ENCODE measurements around the gene COX14. TPM values are rescaled to one million over a fixed set of nuclear protein-coding genes. Genes with fewer than 3 reads are reported as not detected.
"Not testable (repeated sequence)": the region's sequence is repeated elsewhere in the genome, so short reads cannot be mapped to it uniquely, and the experiment has no call there.

Gene COX14
- 67.6 and 72.0 TPM in 2 replicates for total RNA-seq (2014; rRNA removed; shearing (Covaris generic))

DNA sequence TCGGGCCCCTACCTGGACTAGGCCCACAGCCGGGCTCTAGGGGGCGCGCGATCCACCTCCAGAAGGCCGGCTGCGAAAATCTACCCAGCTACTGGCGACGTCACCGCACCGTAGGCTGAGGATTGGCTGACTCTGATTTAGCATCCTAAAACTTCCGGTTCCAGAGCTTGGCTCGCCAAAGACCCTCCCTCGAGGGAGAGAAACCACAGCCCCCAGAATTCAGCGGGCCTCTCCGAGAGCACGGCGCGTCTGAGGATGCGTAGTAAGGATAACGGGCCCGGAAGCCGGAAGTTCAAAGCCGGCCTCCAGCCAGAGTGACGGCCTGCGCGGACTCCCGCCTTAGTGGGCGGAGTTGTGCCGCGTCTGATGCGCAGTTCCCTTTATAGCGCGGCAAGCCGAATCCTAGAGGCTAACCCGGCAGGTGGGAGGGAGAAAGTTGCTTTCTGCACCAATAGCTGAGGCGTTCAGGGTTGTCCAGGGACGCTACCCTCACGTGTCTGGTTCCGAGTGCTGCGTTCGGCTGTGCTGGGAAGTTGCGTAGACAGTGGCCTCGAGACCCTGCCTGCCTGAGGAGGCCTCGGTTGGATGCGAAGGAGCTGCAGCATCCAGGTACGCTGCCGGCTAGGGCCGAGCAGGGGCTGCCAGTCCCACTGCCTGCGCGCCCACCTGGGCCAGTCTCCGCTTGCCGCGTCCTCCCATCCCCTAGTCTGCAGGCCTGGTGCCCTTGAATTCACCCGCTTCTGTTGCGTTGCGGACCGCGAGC, at the start of gene COX14:
COX14 (plus strand) TSS at position 544 of the 763 bp plus-strand sequence. CDS start 7,808 bp downstream, outside the sequence.
- DNase-seq (ENCODE audit: low read depth), result peak; percentile 99

DNA sequence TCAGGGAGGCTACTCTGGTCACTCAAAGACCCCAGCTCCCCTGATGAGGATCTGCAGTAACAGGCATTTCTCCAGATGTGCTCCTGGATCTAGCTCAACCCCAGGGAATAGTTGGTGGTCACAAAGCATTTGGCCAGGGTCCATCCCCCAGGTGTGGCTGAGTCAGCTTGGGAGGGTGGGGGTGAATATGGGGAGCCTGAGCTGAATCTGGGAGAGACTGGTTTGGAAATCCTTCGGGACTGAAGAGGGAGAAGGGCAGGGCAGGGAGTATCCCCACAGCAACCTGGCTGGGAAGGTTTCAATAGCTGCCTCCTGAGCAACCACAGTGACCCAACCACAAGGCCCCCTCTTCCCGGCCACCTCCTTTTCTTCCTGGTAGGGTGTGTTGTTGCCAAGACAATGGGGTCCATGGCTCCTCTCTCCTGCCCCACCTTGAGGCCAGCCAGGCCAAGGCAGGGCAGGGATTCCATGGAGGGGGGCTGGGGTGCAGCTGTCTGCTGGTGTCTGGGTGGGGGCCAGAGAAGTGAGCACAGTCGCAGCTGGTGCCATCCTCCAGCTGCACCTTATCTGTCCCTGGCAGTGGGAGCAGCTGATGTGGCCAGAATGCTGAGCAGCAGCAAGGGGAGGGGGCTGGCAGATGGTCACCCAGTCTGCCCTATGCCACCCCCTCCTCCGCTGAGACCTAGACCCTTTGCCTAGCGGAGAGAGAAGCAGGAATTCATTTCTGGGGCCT, 49.1 kb upstream of the COX14 start:
- DNase-seq (ENCODE audit: low read depth), result peak; percentile 13

DNA sequence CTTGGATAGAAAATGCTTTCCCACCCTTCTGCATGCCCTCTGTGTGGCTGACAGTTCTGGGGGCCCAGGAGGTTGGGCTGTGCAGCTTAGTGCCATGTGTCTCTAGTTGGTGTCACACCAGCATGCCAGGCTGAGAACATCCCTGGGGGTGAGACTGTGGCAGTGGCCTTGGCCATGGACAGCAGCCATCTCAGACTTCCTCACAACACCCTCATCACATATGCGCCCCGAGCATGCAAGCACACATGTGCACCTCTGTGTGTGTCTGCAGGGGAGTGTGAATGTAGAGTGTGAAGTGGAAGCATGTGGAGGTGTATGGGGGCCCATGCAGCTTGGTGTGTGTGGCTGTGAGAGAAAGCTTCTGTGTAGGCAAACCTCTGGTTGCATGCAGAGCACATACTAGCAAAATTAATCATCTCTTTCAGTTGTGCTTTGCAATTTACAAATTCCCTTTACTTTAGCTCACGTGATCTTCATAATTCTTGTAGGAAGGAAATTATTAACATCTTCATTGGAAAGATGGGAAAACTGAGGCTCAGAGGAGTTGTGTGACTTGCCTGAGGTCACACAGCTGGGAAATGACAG, 46.2 kb upstream of the COX14 start:
- DNase-seq (ENCODE audit: low read depth), result no peak

DNA sequence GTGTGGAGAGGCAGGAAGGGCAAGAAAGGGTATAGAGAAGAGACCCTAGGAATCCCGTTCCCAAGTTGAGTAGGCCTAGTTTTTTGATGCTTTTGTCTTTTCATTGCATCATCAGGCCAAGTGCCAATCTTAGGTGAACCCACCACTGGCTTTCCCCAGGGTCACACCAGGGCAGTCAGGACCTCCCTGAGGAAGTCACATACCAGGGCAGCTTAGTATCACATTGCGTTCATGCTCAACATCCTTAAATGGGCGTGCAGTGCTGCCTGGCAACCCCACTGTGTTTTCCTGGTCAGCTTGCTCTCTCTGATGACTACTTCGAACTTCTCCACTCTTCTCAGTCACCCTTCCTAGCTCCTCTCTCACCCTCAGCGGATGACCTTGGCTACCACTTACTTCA, 45.6 kb upstream of the COX14 start:
- peak; percentile 85 for DNase-seq (ENCODE audit: low read depth)

DNA sequence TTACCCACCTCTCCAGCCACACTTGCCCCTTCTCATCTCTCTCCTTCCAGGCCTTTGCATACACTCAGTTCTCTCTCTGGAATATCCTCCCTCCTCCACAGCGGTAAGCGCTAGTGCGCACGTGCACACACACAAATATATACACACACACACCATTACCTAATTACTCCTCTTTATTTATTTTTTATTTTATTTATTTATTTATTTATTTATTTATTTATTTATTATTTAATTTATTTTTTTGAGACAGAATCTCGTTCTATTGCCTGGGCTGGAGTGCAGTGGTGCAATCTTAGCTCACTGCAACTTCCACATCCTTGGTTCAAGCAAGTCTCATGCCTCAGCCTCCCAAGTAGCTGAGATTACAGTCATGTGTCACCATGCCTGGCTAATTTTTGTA, 43.0 kb upstream of the COX14 start:
- no peak for DNase-seq (ENCODE audit: low read depth)

DNA sequence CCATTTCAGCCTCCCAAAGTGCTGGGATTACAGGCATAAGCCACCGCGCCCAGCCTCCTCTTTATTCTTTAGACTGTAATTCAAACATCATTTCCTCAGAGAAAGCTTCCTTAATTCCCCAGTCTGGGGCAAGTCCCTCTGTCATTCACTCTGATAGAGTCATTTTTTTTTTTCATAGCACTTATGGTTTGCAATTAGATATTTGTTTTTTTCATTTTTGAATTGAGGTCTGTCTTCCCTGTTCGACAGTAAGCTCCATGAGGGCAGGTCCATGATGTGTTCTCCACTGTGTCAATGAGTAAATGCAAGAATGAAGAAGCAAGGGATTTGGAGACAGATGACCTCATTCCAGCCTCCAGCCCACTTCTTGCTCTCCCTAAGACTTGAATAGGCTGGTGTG, 42.5 kb upstream of the COX14 start:
- DNase-seq (ENCODE audit: low read depth), result no peak

DNA sequence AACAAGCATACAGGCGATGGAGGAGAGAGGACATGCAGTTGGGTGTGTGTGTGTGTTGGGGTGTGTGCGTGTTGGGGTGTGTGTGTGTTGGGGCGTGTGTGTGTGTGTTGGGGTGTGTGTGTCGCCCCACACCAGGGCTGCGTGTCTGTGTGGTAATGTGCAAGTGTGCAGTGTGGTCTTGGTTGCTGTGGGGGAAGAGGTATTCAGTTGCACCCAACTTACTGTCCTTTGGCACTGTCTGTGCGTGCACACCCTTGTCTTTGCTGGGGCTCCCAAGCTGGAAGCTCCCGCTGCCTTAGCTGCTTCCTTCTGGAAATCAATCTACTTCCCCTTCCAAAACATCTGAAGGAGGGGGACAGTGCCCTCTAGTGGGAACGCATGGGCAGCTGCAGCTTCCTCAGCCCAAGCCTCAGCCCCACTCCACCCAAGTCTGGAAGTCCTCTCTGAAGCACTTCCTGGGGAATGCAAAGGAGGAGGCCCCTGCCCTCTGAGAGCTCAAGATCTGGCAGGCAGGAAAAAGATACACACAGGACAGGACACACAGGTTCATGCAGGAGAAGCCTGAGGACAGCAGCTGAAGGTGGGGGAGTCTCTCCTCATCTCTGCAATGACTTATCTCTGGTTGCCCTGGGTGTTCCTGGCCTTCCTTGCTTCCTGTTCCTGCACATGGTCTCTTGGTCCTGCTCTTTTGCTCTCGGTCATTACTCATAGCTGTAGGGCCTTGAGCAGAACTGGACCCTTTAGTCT, 41.5 kb upstream of the COX14 start:
- DNase-seq (ENCODE audit: low read depth), result peak; percentile 75

DNA sequence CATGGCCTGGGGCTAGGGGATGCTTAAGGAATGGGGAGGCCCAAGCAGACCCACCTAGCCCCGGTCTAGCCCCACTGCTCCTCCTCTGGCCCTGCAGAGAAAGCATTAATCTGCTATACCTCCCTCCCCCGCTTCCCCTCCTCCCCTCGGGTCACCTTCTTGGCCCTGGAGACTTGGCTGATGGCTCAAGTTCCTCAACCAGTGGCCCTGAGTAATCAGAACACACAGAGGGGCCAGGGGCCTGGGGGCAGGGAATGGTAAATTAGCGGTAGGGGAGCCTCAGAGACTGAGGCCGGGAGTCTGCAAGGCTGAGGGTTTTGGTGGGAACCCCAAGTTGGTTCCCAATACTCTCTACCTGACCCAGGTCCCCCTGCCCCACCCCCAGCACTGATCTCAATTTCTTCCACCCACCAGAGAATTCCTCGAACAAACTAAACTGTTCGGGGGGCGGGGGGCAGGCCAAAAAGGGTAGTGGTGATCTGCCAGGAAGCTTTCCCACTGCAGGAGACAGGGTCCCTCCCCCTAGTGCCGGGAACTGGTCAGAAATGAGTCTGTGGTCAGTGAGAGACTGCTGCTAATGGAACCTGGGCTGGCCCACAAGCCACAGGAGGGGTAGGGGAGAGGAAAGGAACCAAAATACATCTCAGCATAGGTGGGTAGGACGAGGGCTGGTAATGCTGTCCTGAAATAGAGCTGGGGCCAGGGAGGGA, 39.7 kb upstream of the COX14 start:
- no peak for DNase-seq (ENCODE audit: low read depth)

DNA sequence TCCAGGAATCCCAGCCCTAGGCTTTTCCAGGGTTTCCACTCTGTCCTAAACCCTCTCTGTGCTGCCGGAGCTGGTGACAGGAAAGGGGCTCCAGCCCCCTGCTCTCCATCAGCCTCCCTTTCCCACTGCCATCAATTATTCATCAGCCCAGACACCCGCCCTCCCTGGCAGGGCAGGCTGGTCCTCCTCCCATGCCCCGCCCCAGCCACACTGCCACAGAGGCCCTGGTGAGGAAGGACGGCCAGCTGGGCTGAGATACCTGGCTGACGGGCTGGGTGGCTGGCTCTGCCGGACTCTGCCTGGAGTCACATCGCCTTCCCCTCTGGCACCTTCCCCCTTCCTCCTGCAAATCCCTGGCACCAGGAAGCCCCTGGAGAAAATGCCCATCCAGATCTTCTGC, 38.8 kb upstream of the COX14 start:
- DNase-seq (ENCODE audit: low read depth), result no peak

DNA sequence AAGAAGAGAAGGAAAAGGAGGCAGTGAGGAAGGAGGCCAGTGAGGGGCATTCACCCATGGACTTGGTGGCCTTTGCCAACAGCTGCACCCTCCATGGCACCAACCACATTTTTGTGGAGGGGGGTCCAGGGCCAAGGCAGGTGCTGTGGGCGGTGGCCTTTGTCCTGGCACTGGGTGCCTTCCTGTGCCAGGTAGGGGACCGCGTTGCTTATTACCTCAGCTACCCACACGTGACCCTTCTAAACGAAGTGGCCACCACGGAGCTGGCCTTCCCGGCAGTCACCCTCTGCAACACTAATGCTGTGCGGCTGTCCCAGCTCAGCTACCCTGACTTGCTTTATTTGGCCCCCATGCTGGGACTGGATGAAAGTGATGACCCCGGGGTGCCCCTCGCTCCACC, 38.3 kb upstream of the COX14 start:
- DNase-seq (ENCODE audit: low read depth), result no peak

DNA sequence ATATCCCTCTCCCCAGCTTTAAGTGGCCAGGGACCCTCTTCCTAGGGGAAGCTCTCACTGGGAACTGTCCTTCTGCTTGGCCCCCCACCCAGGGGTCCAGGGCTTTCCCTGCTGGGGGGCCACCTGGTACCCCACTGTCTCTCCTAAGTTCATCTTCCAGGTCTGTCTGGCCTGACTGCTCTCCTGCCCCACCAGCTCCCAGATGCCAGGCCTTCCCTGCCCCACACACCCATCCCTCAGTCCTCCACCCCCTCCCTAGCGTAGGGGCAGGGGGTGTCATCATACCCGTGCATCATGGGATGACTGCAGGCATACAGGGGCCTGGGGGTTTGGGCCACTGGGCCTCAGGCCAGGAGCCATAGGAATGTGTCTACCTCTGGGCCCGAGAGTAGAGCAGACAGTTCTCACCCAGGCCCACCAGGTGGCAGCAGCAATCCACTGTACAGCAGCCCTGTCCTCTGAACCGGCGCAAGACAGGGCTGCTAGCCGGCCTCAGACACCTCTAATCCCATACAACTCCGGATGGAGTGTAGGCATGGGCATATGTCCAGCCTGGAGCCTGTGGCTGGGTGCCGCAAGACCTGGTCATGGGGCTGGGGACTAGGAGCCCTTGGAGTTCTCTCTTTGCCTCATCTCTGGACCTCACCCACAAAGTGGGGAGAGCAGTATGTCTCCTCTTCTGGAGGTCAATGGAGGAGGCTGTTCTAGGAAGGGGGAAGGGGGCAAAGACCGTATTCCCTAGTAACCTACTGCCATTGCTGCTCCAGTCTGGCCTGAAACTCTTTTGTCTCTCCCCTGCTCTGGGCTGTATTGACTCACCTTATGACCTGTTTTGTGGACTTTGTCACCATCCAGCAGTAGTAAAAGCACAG, 36.9 kb upstream of the COX14 start:
- DNase-seq (ENCODE audit: low read depth), result peak; percentile 82

DNA sequence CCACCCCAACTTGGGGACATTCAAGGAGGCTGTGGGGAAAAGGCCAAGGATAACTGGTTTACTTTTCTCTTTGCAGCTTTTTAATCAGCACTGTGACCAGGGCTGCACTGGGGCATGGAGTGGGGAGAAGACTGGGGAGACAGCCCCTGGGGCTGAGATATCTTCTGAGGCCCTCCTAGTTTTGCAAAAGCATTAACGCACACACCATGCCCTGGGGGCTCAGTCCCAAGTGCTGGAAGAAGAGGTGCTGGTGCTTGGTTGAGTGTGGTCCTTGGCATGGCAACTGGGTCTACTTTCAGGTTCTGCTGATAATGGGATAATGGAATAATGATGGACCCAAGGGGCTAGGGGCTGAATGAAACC, 36.2 kb upstream of the COX14 start:
- DNase-seq (ENCODE audit: low read depth), result no peak

DNA sequence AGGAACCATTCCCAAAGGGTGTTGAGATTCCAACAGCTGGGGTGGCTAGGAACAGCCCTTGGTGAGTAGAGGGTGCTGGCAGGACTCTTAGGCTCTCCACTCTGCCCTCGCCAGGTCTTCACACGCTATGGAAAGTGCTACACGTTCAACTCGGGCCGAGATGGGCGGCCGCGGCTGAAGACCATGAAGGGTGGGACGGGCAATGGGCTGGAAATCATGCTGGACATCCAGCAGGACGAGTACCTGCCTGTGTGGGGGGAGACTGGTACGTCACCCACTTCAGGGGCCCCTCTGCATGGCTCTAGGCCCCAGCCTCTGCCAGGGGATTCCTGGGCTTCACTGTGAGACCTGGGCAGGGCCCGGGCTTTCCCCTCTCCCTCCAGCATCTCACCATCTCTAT, 34.9 kb upstream of the COX14 start:
- no peak for DNase-seq (ENCODE audit: low read depth)

DNA sequence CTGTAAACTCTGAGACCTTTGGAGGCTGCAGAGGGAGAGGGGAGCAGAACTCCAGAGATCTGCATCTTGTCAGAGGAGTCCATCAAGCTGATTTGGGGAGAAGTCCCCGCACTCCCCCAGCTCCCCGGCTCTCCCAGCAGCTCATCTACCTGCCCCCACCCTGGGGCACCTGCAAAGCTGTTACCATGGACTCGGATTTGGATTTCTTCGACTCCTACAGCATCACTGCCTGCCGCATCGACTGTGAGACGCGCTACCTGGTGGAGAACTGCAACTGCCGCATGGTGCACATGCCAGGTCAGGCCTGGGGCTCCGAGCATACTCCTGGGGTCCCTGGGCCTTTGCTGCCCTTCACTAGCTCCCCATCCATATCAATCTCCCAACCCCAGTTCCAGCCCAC, 33.8 kb upstream of the COX14 start:
- DNase-seq (ENCODE audit: low read depth), result no peak

DNA sequence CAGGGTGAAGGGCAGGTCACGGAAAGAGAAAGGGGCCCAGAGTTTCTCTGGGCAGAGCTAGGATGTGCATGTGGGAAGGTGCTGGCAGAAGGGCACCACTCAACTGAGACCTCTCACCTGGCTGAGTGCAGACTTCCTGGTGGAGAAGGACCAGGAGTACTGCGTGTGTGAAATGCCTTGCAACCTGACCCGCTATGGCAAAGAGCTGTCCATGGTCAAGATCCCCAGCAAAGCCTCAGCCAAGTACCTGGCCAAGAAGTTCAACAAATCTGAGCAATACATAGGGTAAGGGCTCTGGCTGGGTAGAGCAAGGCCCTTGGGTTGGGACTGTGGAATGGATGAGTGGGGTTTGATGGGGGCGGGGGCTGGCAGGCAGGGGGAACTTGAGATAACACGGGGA, 32.3 kb upstream of the COX14 start:
- DNase-seq (ENCODE audit: low read depth), result no peak

DNA sequence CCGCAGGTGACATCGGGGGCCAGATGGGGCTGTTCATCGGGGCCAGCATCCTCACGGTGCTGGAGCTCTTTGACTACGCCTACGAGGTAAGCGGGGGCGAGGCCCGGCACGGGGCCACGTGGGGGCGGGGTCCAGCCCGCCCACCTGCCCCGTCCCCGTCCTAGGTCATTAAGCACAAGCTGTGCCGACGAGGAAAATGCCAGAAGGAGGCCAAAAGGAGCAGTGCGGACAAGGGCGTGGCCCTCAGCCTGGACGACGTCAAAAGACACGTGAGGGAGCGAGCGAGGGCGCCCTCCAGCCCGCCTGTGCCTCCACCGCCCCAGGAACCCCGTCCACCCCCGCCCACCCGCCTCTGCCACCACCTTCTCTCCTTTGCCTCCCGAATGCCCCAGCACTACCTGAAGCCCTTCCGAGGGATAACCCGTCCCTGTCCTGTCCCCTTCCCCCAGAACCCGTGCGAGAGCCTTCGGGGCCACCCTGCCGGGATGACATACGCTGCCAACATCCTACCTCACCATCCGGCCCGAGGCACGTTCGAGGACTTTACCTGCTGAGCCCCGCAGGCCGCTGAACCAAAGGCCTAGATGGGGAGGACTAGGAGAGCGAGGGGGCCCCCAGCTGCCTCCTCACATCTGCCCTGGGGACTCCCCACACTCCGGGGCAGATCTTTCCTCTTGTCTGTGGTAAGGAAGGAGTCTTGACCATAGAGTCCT, 30.8 kb upstream of the COX14 start:
- DNase-seq (ENCODE audit: low read depth), result no peak

DNA sequence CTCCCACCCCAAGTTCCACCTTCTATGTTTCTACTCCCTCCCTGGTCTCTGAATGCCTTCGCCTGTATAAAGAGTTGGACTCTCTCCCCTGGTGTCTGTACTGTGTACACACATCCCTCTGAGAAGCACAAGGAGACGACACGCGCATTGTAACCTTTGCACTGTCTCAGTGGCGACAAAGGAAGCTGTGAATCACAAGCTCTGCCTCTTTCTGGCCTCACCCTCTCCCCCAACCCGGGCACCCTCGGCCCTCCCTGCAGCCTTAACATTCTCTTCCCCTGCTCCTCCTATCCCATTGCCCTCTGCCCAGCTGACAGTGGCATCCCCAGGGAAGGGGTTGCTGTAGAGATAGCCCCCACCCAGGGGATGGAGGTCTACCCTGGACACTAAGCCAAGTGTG, 29.4 kb upstream of the COX14 start:
- DNase-seq (ENCODE audit: low read depth), result no peak

DNA sequence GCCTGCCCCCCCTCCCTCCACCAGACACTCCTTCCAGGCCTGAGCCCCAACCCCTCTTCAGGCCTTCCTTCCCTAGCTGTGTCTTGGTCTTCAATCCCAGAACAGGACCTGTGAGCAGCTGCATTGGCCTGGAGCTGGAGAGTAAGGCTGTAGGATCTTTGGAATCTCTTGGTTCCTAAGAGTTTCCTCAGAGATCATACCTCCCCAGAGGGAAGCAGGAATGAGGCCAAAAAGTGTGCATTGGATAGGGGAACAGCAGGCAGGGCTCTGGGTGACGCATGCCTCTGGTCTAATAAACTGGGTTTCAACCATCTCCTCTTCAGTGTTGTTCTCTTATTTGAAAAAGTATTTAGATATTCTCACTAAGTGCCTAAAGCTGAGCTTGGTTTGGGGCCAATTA, 28.7 kb upstream of the COX14 start:
- DNase-seq (ENCODE audit: low read depth), result no peak

DNA sequence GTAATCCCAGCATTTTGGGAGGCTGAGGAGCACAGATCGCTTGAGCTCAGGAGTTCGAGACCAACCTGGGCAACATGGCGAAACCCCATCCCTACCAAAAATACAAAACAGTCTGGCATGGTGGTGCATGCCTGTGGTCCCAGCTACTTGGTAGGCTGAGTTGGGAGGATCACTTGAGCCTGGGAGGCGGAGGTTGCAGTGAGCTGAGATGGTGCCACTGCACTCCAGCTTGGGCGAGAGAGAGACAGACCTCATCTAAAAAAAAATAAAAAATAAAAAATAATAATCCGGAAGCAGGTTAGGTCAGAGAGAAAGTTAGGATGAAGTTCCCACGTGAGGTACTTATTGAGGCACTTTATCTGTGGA, 27.6 kb upstream of the COX14 start:
- DNase-seq (ENCODE audit: low read depth), result not testable (repeated sequence)

Data from M059J (cell line).